Stimulated activated naive CD8-positive, alpha-beta T cell treated with anti-CD3 and anti-CD28 coated beads, Interleukin-15, amount 100 ng/mL, for 72 hours (primary cell): ENCODE data around the gene FREY1.
A peak's percentile ranks its signal among the peaks of the same experiment; 100 is the strongest.

Experiments used
- ATAC-seq: fragments of 150-1000 bp; cut with Tn5 transposase; 2 replicates; pipeline ENCODE4 v1.10.0; 2021; ENCODE audit warnings: mild to moderate bottlenecking, moderate library complexity
- DNase-seq, 2 donors: peaks; one replicate each; pipeline ENCODE4 v3.0.0; 2021 to 2022
- H3K27ac Mint-ChIP-seq, 2 donors: one replicate each; pipeline ENCODE4 v1.8.0; 2022; ENCODE audit warnings: mild to moderate bottlenecking in 2 of 2, mixed read lengths in 2 of 2, moderate library complexity in 2 of 2
- H3K27me3 Mint-ChIP-seq: one replicate; pipeline ENCODE4 v1.8.0; 2022; ENCODE audit warnings: mixed read lengths
- H3K4me1 Mint-ChIP-seq: one replicate; pipeline ENCODE4 v1.8.0; 2022; ENCODE audit warnings: mild to moderate bottlenecking, mixed read lengths
- H3K4me3 Mint-ChIP-seq, 2 donors: one replicate each; pipeline ENCODE4 v1.8.0; 2022; ENCODE audit warnings: mild to moderate bottlenecking in 2 of 2, mixed read lengths in 2 of 2, moderate library complexity in 1 of 2
- H3K9me3 Mint-ChIP-seq, 2 donors: one replicate each; pipeline ENCODE4 v1.8.0; 2022; ENCODE audit warnings: mixed read lengths in 2 of 2

FREY1 gene

GRCh38 chr11:45896422-45896984, 10.6 kb downstream of the FREY1 start:
- DNase-seq: no peak
- no peak overlapping the region for H3K4me3 Mint-ChIP-seq
- H3K4me1 Mint-ChIP-seq: peaks cover 23% of the 10 kb centered on the region
- H3K27ac Mint-ChIP-seq: no peak overlapping the region
- no peak for ATAC-seq
- peaks cover 80% of the 10 kb centered on the region for H3K27me3 Mint-ChIP-seq
- H3K9me3 Mint-ChIP-seq: no peaks in the 10 kb centered on the region

GRCh38 chr11:45895553-45896259, 11.4 kb downstream of the FREY1 start:
- DNase-seq: no peak

GRCh38 chr11:45894555-45895247, 12.4 kb downstream of the FREY1 start:
- no peaks in the 10 kb centered on the region for H3K9me3 Mint-ChIP-seq
- no peak overlapping the region for H3K4me3 Mint-ChIP-seq
- H3K27me3 Mint-ChIP-seq: peaks cover 65% of the 10 kb centered on the region
- peaks cover 17% of the 10 kb centered on the region for H3K4me1 Mint-ChIP-seq
- no peak overlapping the region for H3K27ac Mint-ChIP-seq
- DNase-seq (no peak), ATAC-seq (no peak)

More at GRCh38 chr11:45895553-45896259, 11.4 kb downstream of the FREY1 start:
- Mint-ChIP-seq H3K27ac (no peak overlapping the region), H3K4me1 (peaks cover 21% of the 10 kb centered on the region), H3K9me3 (no peaks in the 10 kb centered on the region), H3K4me3 (no peak overlapping the region), H3K27me3 (peaks cover 72% of the 10 kb centered on the region)
- no peak for ATAC-seq

GRCh38 chr11:45892856-45893255, 14.2 kb downstream of the FREY1 start:
- Mint-ChIP-seq H3K4me1 (peaks cover 2% of the 10 kb centered on the region), H3K27me3 (peaks cover 52% of the 10 kb centered on the region), H3K27ac (no peak overlapping the region), H3K9me3 (no peaks in the 10 kb centered on the region), H3K4me3 (no peak overlapping the region)
- DNase-seq (no peak), ATAC-seq (no peak)

- no peaks in the 10 kb centered on the region for H3K9me3 Mint-ChIP-seq
- no peaks in the 10 kb centered on the region for H3K4me1 Mint-ChIP-seq
- no peak for DNase-seq
- no peak overlapping the region for H3K4me3 Mint-ChIP-seq
- H3K27me3 Mint-ChIP-seq: peaks cover 50% of the 10 kb centered on the region
- no peak for ATAC-seq
- no peak overlapping the region for H3K27ac Mint-ChIP-seq
Observed at GRCh38 chr11:45890886-45891550, 16.1 kb downstream of the FREY1 start.

GRCh38 chr11:45889966-45890365, 17.1 kb downstream of the FREY1 start:
- Mint-ChIP-seq H3K27ac (peak overlapping the region in 1 of 2 donors; percentile 66), H3K4me3 (no peak overlapping the region), H3K27me3 (peaks cover 45% of the 10 kb centered on the region), H3K4me1 (peaks cover 5% of the 10 kb centered on the region), H3K9me3 (no peaks in the 10 kb centered on the region)
- ATAC-seq (no peak), DNase-seq (no peak)

- H3K4me3 Mint-ChIP-seq: no peak overlapping the region
- DNase-seq: no peak
Observed at GRCh38 chr11:45889555-45889954, 17.5 kb downstream of the FREY1 start.

GRCh38 chr11:45887587-45887986, 19.5 kb downstream of the FREY1 start:
- no peak for ATAC-seq
- Mint-ChIP-seq H3K4me1 (peaks cover 12% of the 10 kb centered on the region), H3K27ac (no peak overlapping the region), H3K9me3 (no peaks in the 10 kb centered on the region), H3K4me3 (no peak overlapping the region), H3K27me3 (peaks cover 41% of the 10 kb centered on the region)
- DNase-seq: no peak

More at GRCh38 chr11:45889555-45889954, 17.5 kb downstream of the FREY1 start:
- Mint-ChIP-seq H3K27ac (peak overlapping the region in 1 of 2 donors; percentile 66), H3K9me3 (no peaks in the 10 kb centered on the region), H3K27me3 (peaks cover 45% of the 10 kb centered on the region), H3K4me1 (peaks cover 8% of the 10 kb centered on the region)
- no peak for ATAC-seq

- Mint-ChIP-seq H3K4me1 (peaks cover 12% of the 10 kb centered on the region), H3K27ac (no peak overlapping the region), H3K9me3 (no peaks in the 10 kb centered on the region), H3K4me3 (no peak overlapping the region), H3K27me3 (peaks cover 35% of the 10 kb centered on the region)
- no peak for DNase-seq
- ATAC-seq: no peak
Observed at GRCh38 chr11:45886816-45887520, 20.1 kb downstream of the FREY1 start.

GRCh38 chr11:45885921-45886721, 20.9 kb downstream of the FREY1 start:
- Mint-ChIP-seq H3K4me3 (peak overlapping the region; percentile 10 to 12), H3K27ac (no peak overlapping the region), H3K4me1 (peaks cover 12% of the 10 kb centered on the region), H3K9me3 (no peaks in the 10 kb centered on the region), H3K27me3 (peaks cover 34% of the 10 kb centered on the region)
- ATAC-seq: no peak
- DNase-seq: no peak

- no peak within 1 kb of the TSS for H3K27ac Mint-ChIP-seq
- ATAC-seq (peak; percentile 77), DNase-seq (peak; percentile 42 to 57)
- H3K27me3 Mint-ChIP-seq: peaks cover 34% of the 10 kb centered on the region
- no peaks in the 10 kb centered on the region for H3K9me3 Mint-ChIP-seq
- H3K4me3 Mint-ChIP-seq: peak within 1 kb of the TSS; percentile 75 to 78
- H3K4me1 Mint-ChIP-seq: peaks cover 12% of the 10 kb centered on the region
Observed at GRCh38 chr11:45885274-45885920, 21.7 kb downstream of the FREY1 start, which contains the start of gene MAPK8IP1. Gene MAPK8IP1 (plus strand): TSS chr11:45885651. CDS start chr11:45885821, 170 bp downstream.

GRCh38 chr11:45884596-45885185, 22.4 kb downstream of the FREY1 start:
- no peak for ATAC-seq
- Mint-ChIP-seq H3K27me3 (peaks cover 34% of the 10 kb centered on the region), H3K4me1 (peaks cover 12% of the 10 kb centered on the region)

GRCh38 chr11:45881708-45882368, 25.2 kb downstream of the FREY1 start:
- Mint-ChIP-seq H3K9me3 (no peaks in the 10 kb centered on the region), H3K4me1 (peaks cover 12% of the 10 kb centered on the region), H3K27me3 (peaks cover 27% of the 10 kb centered on the region), H3K4me3 (no peak overlapping the region), H3K27ac (no peak overlapping the region)
- DNase-seq: no peak
- no peak for ATAC-seq

More at GRCh38 chr11:45884596-45885185, 22.4 kb downstream of the FREY1 start:
- Mint-ChIP-seq H3K4me3 (peak overlapping the region; percentile 75 to 78), H3K27ac (no peak overlapping the region), H3K9me3 (no peaks in the 10 kb centered on the region)
- no peak for DNase-seq
